HG03469 (cell line): ENCODE results near the gene UBR4.

Experiments used
- ATAC-seq: cut with Tn5 transposase; IDR thresholded peaks from one replicate; pipeline ENCODE4 v1.9.1; 2021; ENCODE audit warnings: mild to moderate bottlenecking, moderate library complexity, moderate number of reproducible peaks; ENCODE audit not compliant: unreplicated experiment

Gene UBR4

GRCh38 chr1:19038732-19039131 lies 171.3 kb downstream of the UBR4 start:
- no peak for ATAC-seq

- no peak for ATAC-seq
Observed at GRCh38 chr1:19038096-19038495, 172.0 kb downstream of the UBR4 start.

GRCh38 chr1:19037659-19038058 lies 172.4 kb downstream of the UBR4 start:
- no peak for ATAC-seq

- ATAC-seq = no peak
Observed at GRCh38 chr1:19036813-19037605, 173.1 kb downstream of the UBR4 start.

GRCh38 chr1:19036041-19036812 lies 173.8 kb downstream of the UBR4 start:
- no peak for ATAC-seq

- ATAC-seq = no peak
Observed at GRCh38 chr1:19035377-19036040, 174.6 kb downstream of the UBR4 start.

GRCh38 chr1:19034721-19035120 lies 175.3 kb downstream of the UBR4 start:
- ATAC-seq = no peak

GRCh38 chr1:19033926-19034680 lies 176.0 kb downstream of the UBR4 start:
- no peak for ATAC-seq

- ATAC-seq = no peak
Observed at GRCh38 chr1:19033515-19033839, 176.6 kb downstream of the UBR4 start.

GRCh38 chr1:19032701-19033514 lies 177.2 kb downstream of the UBR4 start:
- no peak for ATAC-seq

GRCh38 chr1:19032413-19032695 lies 177.7 kb downstream of the UBR4 start:
- no peak for ATAC-seq

- no peak for ATAC-seq
Observed at GRCh38 chr1:19029191-19030085, 180.6 kb downstream of the UBR4 start.

GRCh38 chr1:19028546-19029129 lies 181.4 kb downstream of the UBR4 start:
- no peak for ATAC-seq

- no peak for ATAC-seq
Observed at GRCh38 chr1:19028110-19028509, 182.0 kb downstream of the UBR4 start.
